Stimulated activated CD4-positive, alpha-beta T cell treated with anti-CD3 and anti-CD28 coated beads, Interleukin-1b, Interleukin-23, amount 100 ng/mL, for 4 hours (primary cell): ENCODE data around the gene ARHGEF25.

Source experiments
- DNase-seq, 2 donors: peaks; one replicate each; pipeline ENCODE4 v3.0.0-alpha.2; 2020; ENCODE audit warnings: low read depth in 2 of 2

Gene ARHGEF25

GRCh38 chr12:57621497-57622292 lies 10.5 kb downstream of the ARHGEF25 start:
- peak; percentile 54 to 63 for DNase-seq

- no peak for DNase-seq
These were observed 11.3 kb downstream of the ARHGEF25 start for GRCh38 chr12:57622293-57623245.

- DNase-seq = no peak
These were observed 12.2 kb downstream of the ARHGEF25 start for GRCh38 chr12:57623385-57623784.

GRCh38 chr12:57623811-57624390 lies 12.7 kb downstream of the ARHGEF25 start:
- DNase-seq = no peak

- DNase-seq = no peak
These were observed 13.4 kb downstream of the ARHGEF25 start for GRCh38 chr12:57624441-57625220.

GRCh38 chr12:57625261-57626032 lies 14.2 kb downstream of the ARHGEF25 start:
- no peak for DNase-seq

- no peak for DNase-seq
These were observed 15.1 kb downstream of the ARHGEF25 start for GRCh38 chr12:57626111-57626920.

- DNase-seq = no peak
These were observed 15.7 kb downstream of the ARHGEF25 start for GRCh38 chr12:57626921-57627445.

GRCh38 chr12:57627501-57628279 lies 16.5 kb downstream of the ARHGEF25 start:
- DNase-seq = no peak

GRCh38 chr12:57628280-57629191 lies 17.3 kb downstream of the ARHGEF25 start:
- DNase-seq = no peak

GRCh38 chr12:57629897-57630471 lies 18.7 kb downstream of the ARHGEF25 start:
- no peak for DNase-seq

- no peak for DNase-seq
These were observed 19.7 kb downstream of the ARHGEF25 start for GRCh38 chr12:57630891-57631433.

GRCh38 chr12:57631566-57632072 lies 20.4 kb downstream of the ARHGEF25 start:
- DNase-seq = no peak

GRCh38 chr12:57632073-57632957 lies 21.1 kb downstream of the ARHGEF25 start:
- no peak for DNase-seq

GRCh38 chr12:57632958-57633840 lies 22.0 kb downstream of the ARHGEF25 start, which contains the start of gene B4GALNT1:
TSS of gene B4GALNT1 (minus strand) at chr12:57633201. CDS start at chr12:57632132, 1,069 bp downstream.
- peak; percentile 52 to 69 for DNase-seq
